Erythroblast (primary cell): ENCODE measurements around the gene DNAH9.

Source experiments
- GATA1 ChIP-seq: IDR thresholded peaks from 2 replicates; pipeline ENCODE4 v1.6.1; 2011; ENCODE audit warnings: low read depth, mild to moderate bottlenecking, control low read depth, low read length, moderate library complexity
- POLR2A ChIP-seq: IDR thresholded peaks from 2 replicates; pipeline ENCODE4 v1.6.1; 2011; ENCODE audit warnings: mild to moderate bottlenecking, low read length

DNA sequence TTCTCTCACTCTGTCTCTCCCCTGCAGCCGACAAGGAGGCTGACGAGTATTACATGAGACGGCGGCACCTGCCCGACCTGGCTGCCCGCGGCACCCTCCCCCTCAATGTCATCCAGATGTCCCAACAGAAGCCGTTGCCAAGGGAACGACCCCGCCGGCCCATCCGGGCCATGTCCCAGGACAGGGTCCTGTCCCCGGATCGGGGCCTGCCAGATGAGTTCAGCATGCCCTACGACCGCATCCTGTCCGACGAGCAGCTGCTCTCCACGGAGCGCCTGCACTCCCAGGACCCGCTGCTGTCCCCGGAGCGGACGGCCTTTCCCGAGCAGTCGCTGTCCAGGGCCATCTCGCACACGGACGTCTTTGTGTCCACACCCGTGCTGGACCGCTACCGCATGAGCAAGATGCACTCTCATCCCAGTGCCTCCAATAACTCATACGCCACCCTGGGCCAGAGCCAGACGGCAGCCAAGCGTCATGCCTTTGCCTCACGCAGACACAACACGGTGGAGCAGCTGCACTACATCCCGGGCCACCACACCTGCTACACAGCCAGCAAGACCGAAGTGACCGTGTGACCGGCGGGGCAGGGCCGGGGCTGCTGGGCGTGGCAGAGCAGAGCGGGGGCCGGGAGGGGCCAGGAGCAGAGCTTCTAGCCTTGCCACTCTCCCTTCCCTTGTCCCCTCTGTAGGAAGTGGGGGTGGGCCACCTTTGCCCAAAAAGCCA is 40.4 kb upstream of the DNAH9 start:
- TF ChIP-seq POLR2A (no peak), GATA1 (no peak)
